Left ventricle myocardium inferior (tissue), 1 donor: Measurements from ENCODE around the gene F7. TPM values are rescaled to one million over a fixed set of nuclear protein-coding genes. Genes with fewer than 3 reads are reported as not detected.

Experiments
- DNase-seq: peaks from one replicate; pipeline ENCODE4 v3.0.0-alpha.2; 2020
- H3K27ac ChIP-seq: fragments of 200-600 bp; replicated peaks from 2 replicates; pipeline ENCODE4 v1.8.0; 2021
- H3K27me3 ChIP-seq: fragments of 200-600 bp; 2 replicates; pipeline ENCODE4 v1.8.0; 2021; ENCODE audit warnings: low read depth
- H3K36me3 ChIP-seq: fragments of 200-600 bp; 2 replicates; pipeline ENCODE4 v1.8.0; 2021
- H3K4me1 ChIP-seq: fragments of 200-600 bp; 2 replicates; pipeline ENCODE4 v1.8.0; 2021
- H3K4me3 ChIP-seq: fragments of 200-600 bp; 2 replicates; pipeline ENCODE4 v1.8.0; 2021; ENCODE audit warnings: mild to moderate bottlenecking, moderate library complexity
- H3K9me3 ChIP-seq: fragments of 200-600 bp; replicated peaks from 2 replicates; pipeline ENCODE4 v1.8.0; 2021
- CTCF ChIP-seq: fragments of 200-600 bp; IDR thresholded peaks from 2 replicates; pipeline ENCODE4 v1.8.0; 2021; ENCODE audit warnings: antibody characterized with exemption, mild to moderate bottlenecking, borderline replicate concordance
- intact Hi-C: fragments of 100-400 bp; cut with micrococcal nuclease; formaldehyde crosslinking; loops from one replicate; pipeline ENCODE4 v1.11.0; 2022
- total RNA-seq: library from RNA; stranded (reverse); fragmentation: NEBNext Ultra II Directional; extraction: Animal tissue kit (Norgen Biotek cat#: 25700); gene quantifications from one replicate; pipeline ENCODE4 v1.2.1, GENCODE V29; 2021
- donor health status: DM: no; HTN: yes; CAD: no; lungs with severe emphysema.

The F7 gene
- total RNA-seq, 1 donor from 2014 or later = not detected

DNA sequence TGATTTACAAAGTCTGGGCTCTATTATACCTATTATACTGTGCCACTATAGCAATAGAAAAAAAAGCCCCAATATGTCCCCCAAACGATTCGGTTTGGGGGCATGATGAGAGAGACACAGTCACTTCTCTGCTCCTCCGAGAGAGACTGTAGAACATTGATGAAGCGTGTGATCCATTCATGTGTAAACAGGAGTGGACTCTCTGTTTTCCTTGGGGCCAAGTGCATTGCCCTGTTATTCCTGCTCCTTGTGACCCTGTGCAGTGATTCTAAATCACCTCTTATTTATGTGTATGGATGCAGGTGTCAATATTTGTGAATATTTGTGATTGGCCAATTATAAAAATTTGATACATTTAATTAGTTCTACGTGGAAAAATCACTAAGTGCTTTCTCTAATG lies 34.0 kb downstream of the F7 start:
- TF ChIP-seq CTCF = no peak
- Histone ChIP-seq H3K36me3 (no peaks in the 10 kb centered on the region), H3K27ac (no peak overlapping the region), H3K4me1 (no peaks in the 10 kb centered on the region), H3K27me3 (no peaks in the 10 kb centered on the region), H3K4me3 (no peak overlapping the region), H3K9me3 (no peaks in the 10 kb centered on the region)
- intact Hi-C loops = no loop called here
- no peak for DNase-seq

GRCh38 chr13:113140677-113141600 lies 35.3 kb downstream of the F7 start:
- no peaks in the 10 kb centered on the region for H3K27me3 ChIP-seq
- no peak for TF ChIP-seq CTCF
- H3K36me3 ChIP-seq = no peaks in the 10 kb centered on the region
- H3K9me3 ChIP-seq = no peaks in the 10 kb centered on the region
- H3K4me3 ChIP-seq = no peak overlapping the region
- intact Hi-C loops = no loop called here
- DNase-seq = no peak
- H3K4me1 ChIP-seq = no peaks in the 10 kb centered on the region
- no peak overlapping the region for H3K27ac ChIP-seq

DNA sequence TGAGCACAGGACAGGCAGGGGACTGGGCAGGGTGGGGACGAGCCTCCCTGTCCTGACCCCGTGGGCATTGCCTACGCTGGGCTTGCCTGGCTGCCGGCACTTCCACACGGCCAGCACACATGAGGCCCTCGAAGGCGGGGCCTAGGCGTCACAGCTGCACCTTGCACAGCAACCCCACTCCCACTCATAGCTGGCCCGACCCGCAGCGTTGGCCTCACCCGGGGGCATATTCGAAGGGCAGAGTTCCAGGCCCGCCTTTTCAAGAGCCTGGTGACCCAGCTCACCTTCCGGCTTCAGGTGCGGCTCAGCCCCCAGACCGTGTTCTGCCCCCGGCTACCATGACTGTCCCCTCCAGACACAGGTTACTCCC lies 36.0 kb downstream of the F7 start:
- H3K4me1 ChIP-seq = no peaks in the 10 kb centered on the region
- no peak for TF ChIP-seq CTCF
- no peak overlapping the region for H3K4me3 ChIP-seq
- no peak for DNase-seq
- intact Hi-C loops = no loop called here
- H3K27me3 ChIP-seq = no peaks in the 10 kb centered on the region
- H3K27ac ChIP-seq = no peak overlapping the region
- H3K9me3 ChIP-seq = no peaks in the 10 kb centered on the region
- H3K36me3 ChIP-seq = no peaks in the 10 kb centered on the region

GRCh38 chr13:113142876-113143275 lies 37.3 kb downstream of the F7 start:
- intact Hi-C loops = no loop called here
- no peak overlapping the region for H3K4me3 ChIP-seq
- H3K27ac ChIP-seq = no peak overlapping the region
- H3K9me3 ChIP-seq = no peaks in the 10 kb centered on the region
- no peaks in the 10 kb centered on the region for H3K27me3 ChIP-seq
- TF ChIP-seq CTCF = no peak
- H3K36me3 ChIP-seq = no peaks in the 10 kb centered on the region
- no peak for DNase-seq
- no peaks in the 10 kb centered on the region for H3K4me1 ChIP-seq

- Histone ChIP-seq H3K4me1 (no peaks in the 10 kb centered on the region), H3K9me3 (no peaks in the 10 kb centered on the region), H3K4me3 (no peak overlapping the region), H3K36me3 (no peaks in the 10 kb centered on the region), H3K27me3 (no peaks in the 10 kb centered on the region), H3K27ac (no peak overlapping the region)
- no peak for TF ChIP-seq CTCF
- intact Hi-C loops = no loop called here
- no peak for DNase-seq
Observed at GRCh38 chr13:113143466-113144254, 38.1 kb downstream of the F7 start.
